ENCODE results near the gene GDE1.

GDE1 gene

GRCh38 chr16:19482291-19482690, 39.6 kb downstream of the GDE1 start:
- TF ChIP-seq POLR2AphosphoS5 (IDR thresholded peaks at IDR 0.05; ENCODE audit: low read depth, low read length) (no peak), SIN3A (IDR thresholded peaks at IDR 0.05; ENCODE audit: borderline replicate concordance, insufficient read depth, low read length) (no peak), FOXP2 (optimal IDR thresholded peaks at IDR 0.05; ENCODE audit: borderline replicate concordance, extremely low read depth, extremely low read length, insufficient read depth) (no peak), TAF1 (IDR thresholded peaks at IDR 0.05; ENCODE audit: borderline replicate concordance, insufficient read depth, low read length) (no peak)
- TF ChIP-seq, protein P1, sequence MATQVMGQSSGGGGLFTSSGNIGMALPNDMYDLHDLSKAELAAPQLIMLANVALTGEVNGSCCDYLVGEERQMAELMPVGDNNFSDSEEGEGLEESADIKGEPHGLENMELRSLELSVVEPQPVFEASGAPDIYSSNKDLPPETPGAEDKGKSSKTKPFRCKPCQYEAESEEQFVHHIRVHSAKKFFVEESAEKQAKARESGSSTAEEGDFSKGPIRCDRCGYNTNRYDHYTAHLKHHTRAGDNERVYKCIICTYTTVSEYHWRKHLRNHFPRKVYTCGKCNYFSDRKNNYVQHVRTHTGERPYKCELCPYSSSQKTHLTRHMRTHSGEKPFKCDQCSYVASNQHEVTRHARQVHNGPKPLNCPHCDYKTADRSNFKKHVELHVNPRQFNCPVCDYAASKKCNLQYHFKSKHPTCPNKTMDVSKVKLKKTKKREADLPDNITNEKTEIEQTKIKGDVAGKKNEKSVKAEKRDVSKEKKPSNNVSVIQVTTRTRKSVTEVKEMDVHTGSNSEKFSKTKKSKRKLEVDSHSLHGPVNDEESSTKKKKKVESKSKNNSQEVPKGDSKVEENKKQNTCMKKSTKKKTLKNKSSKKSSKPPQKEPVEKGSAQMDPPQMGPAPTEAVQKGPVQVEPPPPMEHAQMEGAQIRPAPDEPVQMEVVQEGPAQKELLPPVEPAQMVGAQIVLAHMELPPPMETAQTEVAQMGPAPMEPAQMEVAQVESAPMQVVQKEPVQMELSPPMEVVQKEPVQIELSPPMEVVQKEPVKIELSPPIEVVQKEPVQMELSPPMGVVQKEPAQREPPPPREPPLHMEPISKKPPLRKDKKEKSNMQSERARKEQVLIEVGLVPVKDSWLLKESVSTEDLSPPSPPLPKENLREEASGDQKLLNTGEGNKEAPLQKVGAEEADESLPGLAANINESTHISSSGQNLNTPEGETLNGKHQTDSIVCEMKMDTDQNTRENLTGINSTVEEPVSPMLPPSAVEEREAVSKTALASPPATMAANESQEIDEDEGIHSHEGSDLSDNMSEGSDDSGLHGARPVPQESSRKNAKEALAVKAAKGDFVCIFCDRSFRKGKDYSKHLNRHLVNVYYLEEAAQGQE (IDR thresholded peaks at IDR 0.05; ENCODE audit: insufficient read depth in 1 of 2, low read depth in 2 of 2, low read length in 2 of 2) = no peak

DNA sequence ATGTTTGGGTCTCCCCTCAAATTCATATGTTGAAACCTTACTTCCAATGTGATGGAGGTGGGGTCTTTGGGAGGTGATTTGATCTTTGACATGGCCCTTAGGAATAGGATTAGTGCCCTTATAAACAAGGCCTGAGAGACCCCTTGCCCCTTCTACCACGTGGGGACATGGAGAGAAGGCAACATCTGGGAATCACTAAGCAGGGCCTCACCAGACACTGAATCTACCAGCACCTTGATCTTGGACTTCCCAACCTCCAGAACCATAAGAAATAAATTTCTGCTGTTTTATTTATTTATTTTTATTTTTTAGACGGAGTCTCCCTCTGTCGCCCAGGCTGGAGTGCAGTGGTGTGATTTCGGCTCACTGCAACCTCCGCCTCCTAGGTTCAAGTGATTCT, 40.1 kb downstream of the GDE1 start:
- TF ChIP-seq TAF1 (IDR thresholded peaks at IDR 0.05; ENCODE audit: borderline replicate concordance, insufficient read depth, low read length) = no peak
- no peak for TF ChIP-seq POLR2AphosphoS5 (IDR thresholded peaks at IDR 0.05; ENCODE audit: low read depth, low read length)
- TF ChIP-seq SIN3A (IDR thresholded peaks at IDR 0.05; ENCODE audit: borderline replicate concordance, insufficient read depth, low read length) = no peak
- TF ChIP-seq, protein P1 (IDR thresholded peaks at IDR 0.05; ENCODE audit: insufficient read depth in 1 of 2, low read depth in 2 of 2, low read length in 2 of 2) = no peak
- TF ChIP-seq FOXP2 (optimal IDR thresholded peaks at IDR 0.05; ENCODE audit: borderline replicate concordance, extremely low read depth, extremely low read length, insufficient read depth) = no peak

- TF ChIP-seq FOXP2 (optimal IDR thresholded peaks at IDR 0.05; ENCODE audit: borderline replicate concordance, extremely low read depth, extremely low read length, insufficient read depth) = no peak
- no peak for TF ChIP-seq TAF1 (IDR thresholded peaks at IDR 0.05; ENCODE audit: borderline replicate concordance, insufficient read depth, low read length)
- no peak for TF ChIP-seq SIN3A (IDR thresholded peaks at IDR 0.05; ENCODE audit: borderline replicate concordance, insufficient read depth, low read length)
- TF ChIP-seq, protein P1 (IDR thresholded peaks at IDR 0.05; ENCODE audit: insufficient read depth in 1 of 2, low read depth in 2 of 2, low read length in 2 of 2) = no peak
- TF ChIP-seq POLR2AphosphoS5 (IDR thresholded peaks at IDR 0.05; ENCODE audit: low read depth, low read length) = no peak
Observed at GRCh38 chr16:19481296-19481695, 40.6 kb downstream of the GDE1 start.

DNA sequence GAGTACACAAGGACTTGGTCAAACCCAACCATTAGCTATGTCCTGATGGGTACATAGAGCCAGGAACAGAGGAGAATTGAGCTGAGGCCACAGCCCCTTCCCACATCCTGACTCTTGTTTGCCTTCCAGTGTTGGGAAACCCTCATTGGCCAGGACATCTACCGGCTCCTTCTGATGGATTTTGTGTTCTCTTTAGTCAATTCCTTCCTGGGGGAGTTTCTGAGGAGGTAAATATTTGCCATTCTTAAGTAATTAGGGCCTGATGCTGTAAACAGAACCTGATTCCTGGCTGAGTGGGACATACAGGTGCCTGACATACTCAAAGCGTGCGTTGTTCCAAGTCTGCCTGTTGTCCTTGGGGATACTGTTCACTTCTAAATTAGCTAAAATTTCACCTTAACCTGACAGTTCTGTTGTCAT, 42.6 kb downstream of the GDE1 start:
- TF ChIP-seq FOXP2 (optimal IDR thresholded peaks at IDR 0.05; ENCODE audit: borderline replicate concordance, extremely low read depth, extremely low read length, insufficient read depth) (no peak), TAF1 (IDR thresholded peaks at IDR 0.05; ENCODE audit: borderline replicate concordance, insufficient read depth, low read length) (no peak), SIN3A (IDR thresholded peaks at IDR 0.05; ENCODE audit: borderline replicate concordance, insufficient read depth, low read length) (no peak)
- TF ChIP-seq, protein P1 (IDR thresholded peaks at IDR 0.05; ENCODE audit: insufficient read depth in 1 of 2, low read depth in 2 of 2, low read length in 2 of 2) = no peak

- TF ChIP-seq SIN3A (IDR thresholded peaks at IDR 0.05; ENCODE audit: borderline replicate concordance, insufficient read depth, low read length) (no peak), TAF1 (IDR thresholded peaks at IDR 0.05; ENCODE audit: borderline replicate concordance, insufficient read depth, low read length) (no peak), FOXP2 (optimal IDR thresholded peaks at IDR 0.05; ENCODE audit: borderline replicate concordance, extremely low read depth, extremely low read length, insufficient read depth) (no peak), POLR2AphosphoS5 (IDR thresholded peaks at IDR 0.05; ENCODE audit: low read depth, low read length) (no peak)
- TF ChIP-seq, protein P1 (IDR thresholded peaks at IDR 0.05; ENCODE audit: insufficient read depth in 1 of 2, low read depth in 2 of 2, low read length in 2 of 2) = no peak
Observed at GRCh38 chr16:19478505-19478904, 43.4 kb downstream of the GDE1 start.

All from PFSK-1 (cell line).